Parathyroid adenoma (tissue), 2 donors: ENCODE results near the gene RGSL1.

Experiments used
- H2AFZ ChIP-seq: fragments of 300-600 bp; sonication (generic); one replicate; pipeline ENCODE4 v1.7.0; 2017; ENCODE audit warnings: antibody characterized with exemption, mild to moderate bottlenecking
- H3K27ac ChIP-seq: fragments of 300-600 bp; sonication (generic); one replicate; pipeline ENCODE4 v1.7.0; 2017
- H3K27me3 ChIP-seq: fragments of 300-600 bp; sonication (generic); one replicate; pipeline ENCODE4 v1.7.0; 2017; ENCODE audit warnings: low read length; ENCODE audit not compliant: control insufficient read depth, insufficient read depth
- H3K36me3 ChIP-seq: fragments of 300-600 bp; sonication (generic); one replicate; pipeline ENCODE4 v1.7.0; 2017; ENCODE audit warnings: low read length; ENCODE audit not compliant: control insufficient read depth, insufficient read depth
- H3K4me1 ChIP-seq: fragments of 300-600 bp; sonication (generic); one replicate; pipeline ENCODE4 v1.7.0; 2017; ENCODE audit warnings: control low read depth
- H3K4me2 ChIP-seq: fragments of 300-600 bp; sonication (generic); one replicate; pipeline ENCODE4 v1.7.0; 2017; ENCODE audit warnings: low read length
- H3K4me3 ChIP-seq: fragments of 300-600 bp; sonication (generic); one replicate; pipeline ENCODE4 v1.7.0; 2017; ENCODE audit warnings: low read depth, low read length
- H3K79me2 ChIP-seq: fragments of 300-600 bp; sonication (generic); one replicate; pipeline ENCODE4 v1.7.0; 2017; ENCODE audit warnings: control low read depth
- H3K9ac ChIP-seq: fragments of 300-600 bp; sonication (generic); one replicate; pipeline ENCODE4 v1.7.0; 2017; ENCODE audit warnings: mild to moderate bottlenecking
- H3K9me3 ChIP-seq: fragments of 300-600 bp; sonication (generic); one replicate; pipeline ENCODE4 v1.7.0; 2017; ENCODE audit warnings: low read length; ENCODE audit not compliant: control insufficient read depth
- CTCF ChIP-seq: fragments of 300-600 bp; sonication (generic); IDR thresholded peaks from one replicate; pipeline ENCODE4 v1.7.0; 2017; ENCODE audit warnings: antibody characterized with exemption, mild to moderate bottlenecking
- donor health status: primary hyperparathyroidism.

Gene RGSL1

GRCh38 chr1:182556279-182556678, 106.3 kb downstream of the RGSL1 start:
- H3K27me3 ChIP-seq = no peaks in the 10 kb centered on the region
- no peak overlapping the region for H3K4me2 ChIP-seq
- no peak overlapping the region for H3K4me3 ChIP-seq
- no peak overlapping the region for H3K27ac ChIP-seq
- H3K79me2 ChIP-seq = no peaks in the 10 kb centered on the region
- no peak overlapping the region for H3K9ac ChIP-seq
- no peak for TF ChIP-seq CTCF
- no peaks in the 10 kb centered on the region for H3K9me3 ChIP-seq
- no peaks in the 10 kb centered on the region for H3K36me3 ChIP-seq
- H3K4me1 ChIP-seq = no peaks in the 10 kb centered on the region
- H2AFZ ChIP-seq = no peak overlapping the region

- TF ChIP-seq CTCF = no peak
- Histone ChIP-seq H3K27ac (no peak overlapping the region), H3K9ac (no peak overlapping the region)
These were observed 110.5 kb downstream of the RGSL1 start for GRCh38 chr1:182560392-182560984.

GRCh38 chr1:182561456-182561855, 111.5 kb downstream of the RGSL1 start:
- no peaks in the 10 kb centered on the region for H3K79me2 ChIP-seq
- H3K27me3 ChIP-seq = no peaks in the 10 kb centered on the region
- H3K4me1 ChIP-seq = no peaks in the 10 kb centered on the region
- H3K4me2 ChIP-seq = no peak overlapping the region
- no peaks in the 10 kb centered on the region for H3K9me3 ChIP-seq
- no peaks in the 10 kb centered on the region for H3K36me3 ChIP-seq
- H2AFZ ChIP-seq = no peak overlapping the region
- no peak overlapping the region for H3K4me3 ChIP-seq
- no peak overlapping the region for H3K9ac ChIP-seq
- no peak overlapping the region for H3K27ac ChIP-seq
- no peak for TF ChIP-seq CTCF

More at GRCh38 chr1:182560392-182560984, 110.5 kb downstream of the RGSL1 start:
- H3K9me3 ChIP-seq = no peaks in the 10 kb centered on the region
- no peak overlapping the region for H2AFZ ChIP-seq
- no peaks in the 10 kb centered on the region for H3K79me2 ChIP-seq
- no peaks in the 10 kb centered on the region for H3K36me3 ChIP-seq
- no peaks in the 10 kb centered on the region for H3K27me3 ChIP-seq
- H3K4me1 ChIP-seq = no peaks in the 10 kb centered on the region
- H3K4me3 ChIP-seq = no peak overlapping the region
- H3K4me2 ChIP-seq = no peak overlapping the region

- Histone ChIP-seq H3K36me3 (no peaks in the 10 kb centered on the region), H3K27me3 (no peaks in the 10 kb centered on the region), H3K4me3 (no peak overlapping the region), H2AFZ (no peak overlapping the region), H3K4me2 (no peak overlapping the region), H3K9ac (no peak overlapping the region), H3K27ac (no peak overlapping the region), H3K9me3 (no peaks in the 10 kb centered on the region), H3K79me2 (no peaks in the 10 kb centered on the region), H3K4me1 (no peaks in the 10 kb centered on the region)
- TF ChIP-seq CTCF = no peak
These were observed 113.1 kb downstream of the RGSL1 start for GRCh38 chr1:182563095-182563494.

- Histone ChIP-seq H3K27ac (no peak overlapping the region), H2AFZ (no peak overlapping the region), H3K4me2 (no peak overlapping the region), H3K27me3 (no peaks in the 10 kb centered on the region), H3K4me1 (no peaks in the 10 kb centered on the region), H3K9me3 (no peaks in the 10 kb centered on the region), H3K4me3 (no peak overlapping the region), H3K9ac (no peak overlapping the region), H3K36me3 (no peaks in the 10 kb centered on the region), H3K79me2 (no peaks in the 10 kb centered on the region)
- no peak for TF ChIP-seq CTCF
These were observed 114.6 kb downstream of the RGSL1 start for GRCh38 chr1:182564406-182565004.
